CD4-positive, alpha-beta T cell (primary cell): ENCODE measurements around the gene DAND5. TPM values are rescaled to one million over a fixed set of nuclear protein-coding genes. Genes with fewer than 3 reads are reported as not detected.

Experiments
- ATAC-seq: fragments of 200-7000 bp; cut with Tn5 transposase; one replicate; pipeline ENCODE4 v1.10.0; 2022; ENCODE audit warnings: mild to moderate bottlenecking; ENCODE audit not compliant: poor library complexity
- CTCF ChIA-PET: fragments of 350-600 bp; sonication (Branson Sonifier 250); formaldehyde crosslinking; loops from one replicate; lab custom pipeline; 2021; ENCODE audit warnings: antibody characterized with exemption, inconsistent platforms; lab: Charles Lee
- POLR2A ChIA-PET: fragments of 350-600 bp; sonication (Branson Sonifier 250); formaldehyde crosslinking; loops from one replicate; lab custom pipeline; 2021; ENCODE audit warnings: antibody characterized with exemption, inconsistent platforms; lab: Charles Lee
- DNase-seq, 14 experiments: peaks; one replicate each; pipeline ENCODE4 v3.0.0-alpha.2; 2013 to 2020; ENCODE audit warnings: mixed read lengths in 2 of 14
- H3K27ac ChIP-seq, 2 donors: one replicate each; pipeline versions ENCODE4 v1.5.1 to v1.7.0; 2013; ENCODE audit warnings: low read length in 2 of 2, low read depth in 1 of 2, mild to moderate bottlenecking in 1 of 2
- H3K27me3 ChIP-seq, 2 experiments: 1 replicate in 1 of 2; 2 replicates in 1 of 2; pipeline versions ENCODE4 v1.6.1 to v1.7.0; 2013; ENCODE audit warnings: low read length in 2 of 2, control low read depth in 1 of 2, mild to moderate bottlenecking in 1 of 2, moderate library complexity in 1 of 2; ENCODE audit not compliant: insufficient read depth in 2 of 2, control insufficient read depth in 1 of 2
- H3K36me3 ChIP-seq: one replicate; pipeline ENCODE4 v1.6.1; 2013; ENCODE audit warnings: low read length, control low read depth; ENCODE audit not compliant: insufficient read depth
- H3K4me1 ChIP-seq: one replicate; pipeline ENCODE4 v1.6.1; 2013; ENCODE audit warnings: low read length, control low read depth; ENCODE audit not compliant: insufficient read depth
- H3K4me3 ChIP-seq: one replicate; pipeline ENCODE4 v1.5.1; 2013; ENCODE audit warnings: mild to moderate bottlenecking, low read length, moderate library complexity
- H3K9me3 ChIP-seq, 2 experiments: 1 replicate in 1 of 2; 2 replicates in 1 of 2; pipeline versions ENCODE4 v1.6.1 to v1.7.0; 2013; ENCODE audit warnings: low read length in 2 of 2, mild to moderate bottlenecking in 2 of 2, control low read depth in 1 of 2, moderate library complexity in 1 of 2; ENCODE audit not compliant: control insufficient read depth in 1 of 2, insufficient read depth in 1 of 2
- H3K27ac Mint-ChIP-seq: one replicate; pipeline ENCODE4 v1.8.0; 2020; ENCODE audit warnings: mixed read lengths
- H3K27me3 Mint-ChIP-seq: one replicate; pipeline ENCODE4 v1.8.0; 2021; ENCODE audit warnings: mixed read lengths
- H3K36me3 Mint-ChIP-seq: one replicate; pipeline ENCODE4 v1.8.0; 2021; ENCODE audit warnings: low read depth, mixed read lengths
- H3K4me1 Mint-ChIP-seq: one replicate; pipeline ENCODE4 v1.8.0; 2021; ENCODE audit warnings: low read depth, mixed read lengths
- H3K4me3 Mint-ChIP-seq: one replicate; pipeline ENCODE4 v1.8.0; 2020; ENCODE audit warnings: mild to moderate bottlenecking, mixed read lengths
- H3K9me3 Mint-ChIP-seq: one replicate; pipeline ENCODE4 v1.8.0; 2020; ENCODE audit warnings: mixed read lengths
- CTCF ChIP-seq: fragments of 200-600 bp; IDR thresholded peaks from one replicate; pipeline ENCODE4 v1.8.0; 2022; ENCODE audit warnings: antibody characterized with exemption, mild to moderate bottlenecking
- intact Hi-C, 2 experiments: fragments of 100-400 bp; cut with DNase I in 1 of 2; cut with micrococcal nuclease in 1 of 2; formaldehyde crosslinking; loops; one replicate each; pipeline versions ENCODE4 v1.15.1 to v1.9.0; 2023 to 2025; cut with DNase I, micrococcal nuclease
- total RNA-seq, 174 experiments: library from RNA in 2 of 174; stranded (reverse) in 2 of 174; gene quantifications; one replicate each; pipeline ENCODE4 v1.2.3 and lab custom pipeline; 2021 to 2026

DAND5 gene
- total RNA-seq, 2 experiments from 2014 or later, result not detected

- Mint-ChIP-seq H3K4me3 (no peak overlapping the region), H3K27ac (no peak overlapping the region), H3K36me3 (no peaks in the 10 kb centered on the region), H3K4me1 (no peaks in the 10 kb centered on the region), H3K9me3 (no peaks in the 10 kb centered on the region), H3K27me3 (peaks cover 45% of the 10 kb centered on the region)
- intact Hi-C loops, result no loop called here
- peaks cover 0 to 9% of the 10 kb centered on the region in 2 experiments for H3K9me3 ChIP-seq
- H3K36me3 ChIP-seq, result no peaks in the 10 kb centered on the region
- no peak for DNase-seq
- H3K27ac ChIP-seq, result no peak overlapping the region
- TF ChIP-seq CTCF, result no peak
- CTCF ChIA-PET, result no interaction called here
- H3K27me3 ChIP-seq, result peaks cover 28 to 37% of the 10 kb centered on the region in 2 experiments
- no peak for ATAC-seq
- POLR2A ChIA-PET, result interaction anchor here (0.5 to 1.0 kb wide), 2 partner anchors 15 to 17 kb away, joined by 3 read pairs; no protein-coding TSS in a partner anchor
- peaks cover 3% of the 10 kb centered on the region for H3K4me1 ChIP-seq
- no peak overlapping the region for H3K4me3 ChIP-seq
Measured at GRCh38 chr19:13006431-13007281, 37.3 kb downstream of the DAND5 start.

GRCh38 chr19:13007292-13008045 lies 38.1 kb downstream of the DAND5 start:
- H3K4me3 ChIP-seq, result no peak overlapping the region
- POLR2A ChIA-PET, result interaction anchor here (1.0 kb wide), 1 partner anchor 16 kb away, joined by 3 read pairs; no protein-coding TSS in a partner anchor
- TF ChIP-seq CTCF, result no peak
- no peaks in the 10 kb centered on the region for H3K9me3 Mint-ChIP-seq
- no peak for ATAC-seq
- intact Hi-C loops, result no loop called here
- H3K36me3 ChIP-seq, result no peaks in the 10 kb centered on the region
- peaks cover 11% of the 10 kb centered on the region for H3K4me1 ChIP-seq
- H3K27me3 ChIP-seq, result peaks cover 36 to 45% of the 10 kb centered on the region in 2 experiments
- H3K9me3 ChIP-seq, result peaks cover 0 to 18% of the 10 kb centered on the region in 2 experiments
- CTCF ChIA-PET, result no interaction called here
- no peaks in the 10 kb centered on the region for H3K36me3 Mint-ChIP-seq
- no peak for DNase-seq
- no peak overlapping the region for H3K27ac Mint-ChIP-seq
- H3K27ac ChIP-seq, result no peak overlapping the region
- peaks cover 51% of the 10 kb centered on the region for H3K27me3 Mint-ChIP-seq
- no peak overlapping the region for H3K4me3 Mint-ChIP-seq
- H3K4me1 Mint-ChIP-seq, result peaks cover 1% of the 10 kb centered on the region

- ChIA-PET CTCF (no interaction called here), POLR2A (no interaction called here)
- intact Hi-C loops, result no loop called here
- H3K27me3 ChIP-seq, result peaks cover 53 to 62% of the 10 kb centered on the region in 2 experiments
- peaks cover 0 to 27% of the 10 kb centered on the region in 2 experiments for H3K9me3 ChIP-seq
- peaks cover 16% of the 10 kb centered on the region for H3K4me1 Mint-ChIP-seq
- ATAC-seq (no peak), DNase-seq (no peak)
- H3K9me3 Mint-ChIP-seq, result no peaks in the 10 kb centered on the region
- TF ChIP-seq CTCF, result no peak
- no peak overlapping the region for H3K4me3 Mint-ChIP-seq
- peaks cover 28% of the 10 kb centered on the region for H3K4me1 ChIP-seq
- no peak overlapping the region for H3K4me3 ChIP-seq
- no peaks in the 10 kb centered on the region for H3K36me3 Mint-ChIP-seq
- H3K27ac Mint-ChIP-seq, result no peak overlapping the region
- H3K36me3 ChIP-seq, result no peaks in the 10 kb centered on the region
- no peak overlapping the region for H3K27ac ChIP-seq
- H3K27me3 Mint-ChIP-seq, result peaks cover 68% of the 10 kb centered on the region
Measured at GRCh38 chr19:13008926-13009787, 39.8 kb downstream of the DAND5 start.
